ENCODE data around the gene MYLK. TPM values are rescaled to one million over a fixed set of nuclear protein-coding genes. Genes with fewer than 3 reads are reported as not detected.
A peak's percentile ranks its signal among the peaks of the same experiment; 100 is the strongest.

Gene MYLK
- total RNA-seq, 2 donors from 2014 or later: 4.7 to 6.6 TPM

DNA sequence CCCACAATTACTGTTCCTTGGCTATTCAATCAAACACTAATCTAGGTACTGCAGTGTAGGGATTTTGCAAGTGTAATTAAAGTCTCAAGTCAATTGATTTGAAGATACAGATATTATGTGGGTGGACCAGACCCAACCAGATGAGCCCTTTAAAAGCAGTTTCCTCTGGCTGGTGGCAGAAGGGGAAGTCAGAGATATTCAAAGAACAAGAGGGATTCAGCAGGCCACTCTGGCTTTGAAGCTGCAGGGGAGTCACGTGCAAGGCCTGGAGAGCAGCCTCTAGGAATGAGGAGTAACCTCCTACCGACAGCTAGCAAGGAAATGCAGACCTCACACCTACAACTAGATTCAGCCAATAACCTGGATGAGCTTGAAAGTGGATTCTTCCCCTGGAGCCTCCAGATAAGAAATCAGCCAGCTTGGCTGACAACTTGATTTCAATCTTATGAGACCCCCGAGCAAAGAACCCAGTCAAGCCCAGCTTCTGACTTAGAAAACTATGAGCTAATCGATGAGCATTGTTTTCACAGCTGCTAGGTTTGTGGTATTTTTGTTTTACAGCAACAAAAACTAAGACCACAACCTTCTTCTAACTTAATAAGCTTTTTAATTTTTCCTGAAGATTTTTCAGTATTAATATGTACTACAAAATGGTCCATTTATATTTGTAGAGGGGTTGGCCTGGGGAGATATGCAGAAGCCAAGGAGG lies 312.7 kb downstream of the MYLK start:
- Histone ChIP-seq H3K9ac (ENCODE audit: extremely low read depth, low read length, poor library complexity, severe bottlenecking) (no peak overlapping the region), H3K36me3 (ENCODE audit: control insufficient read depth, insufficient read depth, low read length) (peaks cover 60% of the 10 kb centered on the region), H3K9me3 (ENCODE audit: control insufficient read depth, low read length) (no peaks in the 10 kb centered on the region), H3K27ac (ENCODE audit: low read depth, low read length) (no peak overlapping the region), H3K4me3 (ENCODE audit: low read length) (no peak overlapping the region), H3K4me1 (ENCODE audit: control insufficient read depth, insufficient read depth, low read length) (peaks cover 9% of the 10 kb centered on the region), H3K27me3 (ENCODE audit: control insufficient read depth, insufficient read depth, low read length, poor library complexity, severe bottlenecking) (no peaks in the 10 kb centered on the region)
- H3K4me1 Mint-ChIP-seq: peaks cover 33% of the 10 kb centered on the region
- H3K9me3 Mint-ChIP-seq: no peaks in the 10 kb centered on the region
- TF ChIP-seq, protein P1, sequence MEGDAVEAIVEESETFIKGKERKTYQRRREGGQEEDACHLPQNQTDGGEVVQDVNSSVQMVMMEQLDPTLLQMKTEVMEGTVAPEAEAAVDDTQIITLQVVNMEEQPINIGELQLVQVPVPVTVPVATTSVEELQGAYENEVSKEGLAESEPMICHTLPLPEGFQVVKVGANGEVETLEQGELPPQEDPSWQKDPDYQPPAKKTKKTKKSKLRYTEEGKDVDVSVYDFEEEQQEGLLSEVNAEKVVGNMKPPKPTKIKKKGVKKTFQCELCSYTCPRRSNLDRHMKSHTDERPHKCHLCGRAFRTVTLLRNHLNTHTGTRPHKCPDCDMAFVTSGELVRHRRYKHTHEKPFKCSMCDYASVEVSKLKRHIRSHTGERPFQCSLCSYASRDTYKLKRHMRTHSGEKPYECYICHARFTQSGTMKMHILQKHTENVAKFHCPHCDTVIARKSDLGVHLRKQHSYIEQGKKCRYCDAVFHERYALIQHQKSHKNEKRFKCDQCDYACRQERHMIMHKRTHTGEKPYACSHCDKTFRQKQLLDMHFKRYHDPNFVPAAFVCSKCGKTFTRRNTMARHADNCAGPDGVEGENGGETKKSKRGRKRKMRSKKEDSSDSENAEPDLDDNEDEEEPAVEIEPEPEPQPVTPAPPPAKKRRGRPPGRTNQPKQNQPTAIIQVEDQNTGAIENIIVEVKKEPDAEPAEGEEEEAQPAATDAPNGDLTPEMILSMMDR (conservative IDR thresholded peaks at IDR 0.05): no peak
- H3K4me3 Mint-ChIP-seq: no peak overlapping the region
- no peaks in the 10 kb centered on the region for H3K27me3 Mint-ChIP-seq (ENCODE audit: insufficient read depth)
- DNase-seq: peak; percentile 86
- H3K36me3 Mint-ChIP-seq (ENCODE audit: low read depth): peaks cover 12% of the 10 kb centered on the region
- H3K27ac Mint-ChIP-seq: peak overlapping the region; percentile 86
- 43 to 56% methylated on average over 4 of the region's 4 CpGs for WGBS, 2 experiments (ENCODE audit: insufficient coverage in 1 of 2, insufficient read length in 1 of 2)

DNA sequence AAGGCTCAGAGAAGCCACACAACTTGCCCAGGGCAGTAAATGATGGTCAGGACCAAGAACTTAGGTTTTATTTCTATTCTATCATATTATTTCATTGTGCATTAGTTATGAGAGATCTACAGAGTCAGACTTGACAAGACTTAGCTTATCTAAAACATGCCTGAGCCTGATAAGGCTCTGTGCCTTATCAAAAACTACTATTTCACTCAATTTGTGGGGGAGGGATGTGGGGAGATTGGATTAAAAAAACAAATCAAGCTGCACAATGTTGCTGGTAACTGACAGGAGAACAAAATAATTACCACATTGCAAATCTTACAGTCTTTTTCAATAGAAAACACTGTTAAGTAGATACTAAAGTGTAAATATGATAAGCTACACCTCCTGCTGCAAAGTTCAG lies 315.3 kb downstream of the MYLK start:
- no peaks in the 10 kb centered on the region for H3K9me3 ChIP-seq (ENCODE audit: control insufficient read depth, low read length)
- no peak overlapping the region for H3K27ac ChIP-seq (ENCODE audit: low read depth, low read length)
- Mint-ChIP-seq H3K9me3 (no peaks in the 10 kb centered on the region), H3K36me3 (ENCODE audit: low read depth) (peaks cover 17% of the 10 kb centered on the region), H3K27ac (no peak overlapping the region), H3K27me3 (ENCODE audit: insufficient read depth) (no peaks in the 10 kb centered on the region), H3K4me3 (no peak overlapping the region), H3K4me1 (peaks cover 33% of the 10 kb centered on the region)
- H3K9ac ChIP-seq (ENCODE audit: extremely low read depth, low read length, poor library complexity, severe bottlenecking): no peak overlapping the region
- H3K27me3 ChIP-seq (ENCODE audit: control insufficient read depth, insufficient read depth, low read length, poor library complexity, severe bottlenecking): no peaks in the 10 kb centered on the region
- DNase-seq: no peak
- peak overlapping the region; percentile 5 for H3K4me3 ChIP-seq (ENCODE audit: low read length)
- peaks cover 9% of the 10 kb centered on the region for H3K4me1 ChIP-seq (ENCODE audit: control insufficient read depth, insufficient read depth, low read length)
- H3K36me3 ChIP-seq (ENCODE audit: control insufficient read depth, insufficient read depth, low read length): peaks cover 56% of the 10 kb centered on the region
- TF ChIP-seq, protein P1 (conservative IDR thresholded peaks at IDR 0.05): no peak

DNA sequence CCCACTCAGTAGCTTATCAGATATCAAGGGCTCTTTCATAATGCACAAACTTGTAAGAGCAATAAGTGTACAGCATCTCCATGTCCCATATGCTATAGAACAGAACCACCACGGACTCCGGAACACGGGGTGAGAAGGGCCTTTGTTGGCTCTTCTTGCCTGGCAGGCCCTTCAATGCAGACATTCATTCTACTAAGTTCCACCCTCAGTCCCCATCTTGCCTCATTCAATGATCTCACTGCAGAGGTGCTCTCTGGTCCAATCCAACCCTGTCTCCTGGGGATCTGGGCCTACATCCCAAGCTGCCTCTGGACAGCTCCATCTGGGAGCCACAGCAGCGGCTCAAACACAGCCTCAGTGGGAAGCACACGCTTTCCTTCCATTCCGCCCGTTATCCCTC lies 316.1 kb downstream of the MYLK start:
- H3K9me3 Mint-ChIP-seq: no peaks in the 10 kb centered on the region
- Histone ChIP-seq H3K4me1 (ENCODE audit: control insufficient read depth, insufficient read depth, low read length) (peaks cover 9% of the 10 kb centered on the region), H3K36me3 (ENCODE audit: control insufficient read depth, insufficient read depth, low read length) (peaks cover 57% of the 10 kb centered on the region), H3K9me3 (ENCODE audit: control insufficient read depth, low read length) (no peaks in the 10 kb centered on the region), H3K27ac (ENCODE audit: low read depth, low read length) (no peak overlapping the region), H3K9ac (ENCODE audit: extremely low read depth, low read length, poor library complexity, severe bottlenecking) (no peak overlapping the region), H3K27me3 (ENCODE audit: control insufficient read depth, insufficient read depth, low read length, poor library complexity, severe bottlenecking) (no peaks in the 10 kb centered on the region), H3K4me3 (ENCODE audit: low read length) (peak overlapping the region; percentile 5)
- peaks cover 17% of the 10 kb centered on the region for H3K36me3 Mint-ChIP-seq (ENCODE audit: low read depth)
- 92 to 97% methylated on average over 7 of the region's 7 CpGs for WGBS, 2 experiments (ENCODE audit: insufficient coverage in 1 of 2, insufficient read length in 1 of 2)
- no peak overlapping the region for H3K27ac Mint-ChIP-seq
- no peak for DNase-seq
- peaks cover 33% of the 10 kb centered on the region for H3K4me1 Mint-ChIP-seq
- TF ChIP-seq, protein P1 (conservative IDR thresholded peaks at IDR 0.05): no peak
- no peaks in the 10 kb centered on the region for H3K27me3 Mint-ChIP-seq (ENCODE audit: insufficient read depth)
- no peak overlapping the region for H3K4me3 Mint-ChIP-seq

Measured in endodermal cell (in vitro differentiated cells).